ENCODE results near the gene CWC22. TPM values are rescaled to one million over a fixed set of nuclear protein-coding genes. Genes with fewer than 3 reads are reported as not detected.
"Not testable (repeated sequence)": the region's sequence is repeated elsewhere in the genome, so short reads cannot be mapped to it uniquely, and the experiment has no call there.

Gene CWC22
- total RNA-seq, 1 donor from 2014 or later: 13.9 TPM

DNA sequence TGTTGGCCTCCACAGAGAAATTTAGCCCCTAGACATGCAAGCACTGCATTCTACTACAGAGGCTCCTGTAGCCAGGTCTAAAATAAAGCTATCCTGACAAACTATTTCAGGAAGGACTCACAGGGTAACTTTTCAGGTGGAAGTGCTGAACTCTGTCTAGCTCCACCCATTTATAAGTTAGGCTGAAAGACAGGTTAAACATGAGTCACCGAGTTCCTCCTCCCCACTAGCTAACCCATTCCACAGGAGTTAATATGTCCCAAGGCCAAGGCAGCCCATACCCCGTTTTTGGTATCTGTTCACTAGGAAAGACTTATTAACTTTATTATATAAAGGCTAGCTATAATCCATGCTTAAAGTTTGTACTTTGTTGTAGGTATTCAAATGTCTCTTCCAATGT, 3.5 kb downstream of the CWC22 start:
- DNase-seq (ENCODE audit: low read depth): no peak

DNA sequence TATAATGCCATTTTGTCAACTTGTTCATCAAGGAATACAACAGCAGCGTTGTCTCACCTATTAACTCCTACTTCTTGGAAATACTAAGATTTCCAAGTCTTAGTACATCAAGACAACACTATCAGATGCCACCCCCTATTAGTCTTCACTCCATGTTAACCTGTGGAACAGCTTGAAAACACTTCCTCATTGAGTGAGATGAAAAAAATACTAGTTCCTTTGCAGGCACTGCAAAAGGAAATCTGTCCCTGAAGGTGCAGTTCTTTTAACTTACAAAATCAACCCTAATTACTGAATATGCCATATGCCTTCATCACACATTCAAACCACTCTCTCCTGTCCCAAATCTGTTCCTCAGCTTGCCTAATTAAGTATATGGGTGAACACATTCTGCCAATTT, 4.0 kb downstream of the CWC22 start:
- DNase-seq (ENCODE audit: low read depth): no peak

- no peak for DNase-seq (ENCODE audit: low read depth)
Measured at GRCh38 chr2:180002198-180002770, 4.8 kb downstream of the CWC22 start.

DNA sequence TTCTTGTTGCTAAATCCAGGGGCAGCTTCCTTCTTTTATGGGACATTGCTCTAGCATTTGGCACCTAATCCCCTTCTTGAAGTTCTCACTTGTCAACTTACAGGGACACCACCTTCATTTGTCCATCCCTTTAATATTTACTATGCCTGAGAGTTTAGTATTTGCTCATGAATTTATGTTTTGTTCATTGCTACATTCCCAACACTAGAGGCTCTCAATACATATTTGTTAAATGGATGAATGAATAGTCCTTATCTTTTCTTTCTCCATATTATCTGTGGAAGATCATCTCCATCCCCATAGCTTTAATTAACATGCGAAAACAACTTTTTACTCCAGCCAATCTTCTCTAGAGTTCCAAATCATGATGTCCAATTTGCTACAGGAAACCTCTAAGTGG, 5.4 kb downstream of the CWC22 start:
- no peak for DNase-seq (ENCODE audit: low read depth)

DNA sequence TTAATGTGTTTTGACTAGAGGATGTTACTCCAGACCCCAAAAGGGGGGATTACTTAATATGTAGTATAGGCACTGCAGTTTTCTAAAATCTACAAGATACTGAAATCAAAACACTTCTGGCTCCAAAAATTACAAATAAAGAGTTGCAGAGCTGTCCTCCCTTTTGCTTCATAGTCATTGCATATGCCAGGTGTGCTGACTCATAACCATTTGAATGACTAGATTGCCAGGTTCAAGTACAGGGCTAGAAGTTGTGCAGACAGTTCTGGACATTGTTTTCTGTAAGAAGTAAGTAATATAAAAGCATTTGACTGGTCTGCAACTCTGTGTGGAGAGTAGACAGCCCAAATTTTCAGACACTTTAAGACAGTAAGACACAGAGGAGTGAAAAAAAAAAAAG, 6.7 kb downstream of the CWC22 start:
- DNase-seq (ENCODE audit: low read depth): no peak

DNA sequence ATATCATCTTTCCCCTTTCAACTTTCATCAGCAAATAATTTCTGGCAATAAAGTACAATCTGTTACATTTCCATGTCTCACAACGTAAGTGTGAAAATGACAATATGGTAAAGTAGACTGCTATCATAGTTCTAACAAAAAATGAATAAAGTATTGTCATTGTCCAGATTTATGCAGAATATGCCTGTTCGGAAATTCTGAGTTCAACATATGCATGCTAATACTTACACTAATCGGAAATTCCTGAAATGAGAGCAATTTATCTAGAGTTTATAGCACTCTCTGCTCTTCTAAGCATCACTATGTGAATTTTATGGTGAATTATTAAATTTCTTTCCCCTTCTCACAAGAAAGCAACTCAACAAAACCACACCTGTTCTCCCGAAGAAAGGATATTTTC, 8.1 kb downstream of the CWC22 start:
- DNase-seq (ENCODE audit: low read depth): no peak

GRCh38 chr2:179995741-179996515, 11.2 kb downstream of the CWC22 start:
- DNase-seq (ENCODE audit: low read depth): no peak

DNA sequence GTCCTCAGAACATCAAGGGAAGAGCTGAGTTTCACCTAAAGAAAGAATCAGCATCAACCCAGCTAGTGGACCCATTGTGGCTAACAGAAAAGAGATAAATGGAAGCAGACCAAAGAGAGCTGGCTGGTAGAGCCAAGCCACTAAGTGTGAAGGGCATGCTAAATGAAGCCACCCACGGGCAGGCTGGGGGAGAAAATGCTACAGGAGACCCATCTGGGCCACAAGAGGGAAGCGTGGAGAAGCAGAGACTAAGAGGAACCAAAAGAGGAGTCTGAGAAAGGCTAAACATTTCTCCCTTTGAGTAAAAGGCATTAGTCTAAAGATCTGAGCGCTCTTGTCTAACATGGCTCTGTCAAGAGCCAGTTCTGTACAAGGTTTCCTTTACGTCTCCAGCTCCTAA, 15.8 kb downstream of the CWC22 start:
- no peak for DNase-seq (ENCODE audit: low read depth)

DNA sequence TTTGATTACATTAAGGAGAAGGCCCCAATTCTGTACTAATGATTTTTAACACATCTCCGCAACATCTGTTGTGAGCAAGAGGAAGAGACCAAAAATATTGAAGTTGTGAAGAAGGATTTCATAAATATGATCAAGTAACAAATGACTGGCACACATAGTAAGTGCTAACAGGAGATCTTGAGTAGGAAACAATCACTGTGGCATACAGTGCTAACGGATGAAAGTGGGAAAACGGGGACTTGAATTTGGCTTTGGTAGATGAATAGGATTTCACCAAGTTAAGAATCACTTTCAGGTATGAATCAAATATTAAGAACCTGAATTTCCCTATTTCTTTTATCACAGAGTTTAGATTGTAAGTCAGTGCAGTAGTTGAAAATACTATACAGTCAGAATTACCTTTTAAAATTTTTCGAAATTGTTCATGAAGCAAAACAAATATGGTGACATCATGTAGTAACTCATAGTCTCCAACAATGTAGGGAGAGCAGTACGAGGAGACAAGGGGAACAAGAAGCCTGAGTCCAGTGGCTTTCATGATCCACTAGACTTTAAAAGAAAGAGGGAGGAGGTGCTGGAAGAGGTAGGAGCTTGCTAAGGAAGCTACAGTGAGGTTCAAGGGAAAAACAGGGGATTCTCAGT, 16.3 kb downstream of the CWC22 start:
- DNase-seq (ENCODE audit: low read depth): no peak

DNA sequence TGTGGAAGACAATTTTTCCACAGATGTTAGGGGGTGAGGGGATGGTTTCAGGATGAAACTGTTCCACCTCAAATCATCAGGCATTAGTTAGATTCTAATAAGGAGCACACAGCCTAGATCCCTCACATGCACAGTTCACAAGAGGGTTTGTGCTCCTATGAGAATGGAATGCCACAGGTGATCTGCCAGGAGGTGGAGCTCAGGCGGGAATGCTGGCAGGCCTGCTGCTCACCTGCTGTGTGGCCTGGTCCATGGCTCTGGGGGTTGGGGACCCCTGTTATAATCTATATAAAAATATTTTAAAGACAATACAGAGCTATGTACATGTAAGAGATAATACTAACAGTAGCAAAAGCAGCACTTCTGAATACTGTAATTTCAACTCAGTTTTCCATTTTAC, 19.2 kb downstream of the CWC22 start:
- DNase-seq (ENCODE audit: low read depth): no peak

- DNase-seq (ENCODE audit: low read depth): peak; percentile 58
Measured at GRCh38 chr2:179985163-179985820, 21.8 kb downstream of the CWC22 start.

DNA sequence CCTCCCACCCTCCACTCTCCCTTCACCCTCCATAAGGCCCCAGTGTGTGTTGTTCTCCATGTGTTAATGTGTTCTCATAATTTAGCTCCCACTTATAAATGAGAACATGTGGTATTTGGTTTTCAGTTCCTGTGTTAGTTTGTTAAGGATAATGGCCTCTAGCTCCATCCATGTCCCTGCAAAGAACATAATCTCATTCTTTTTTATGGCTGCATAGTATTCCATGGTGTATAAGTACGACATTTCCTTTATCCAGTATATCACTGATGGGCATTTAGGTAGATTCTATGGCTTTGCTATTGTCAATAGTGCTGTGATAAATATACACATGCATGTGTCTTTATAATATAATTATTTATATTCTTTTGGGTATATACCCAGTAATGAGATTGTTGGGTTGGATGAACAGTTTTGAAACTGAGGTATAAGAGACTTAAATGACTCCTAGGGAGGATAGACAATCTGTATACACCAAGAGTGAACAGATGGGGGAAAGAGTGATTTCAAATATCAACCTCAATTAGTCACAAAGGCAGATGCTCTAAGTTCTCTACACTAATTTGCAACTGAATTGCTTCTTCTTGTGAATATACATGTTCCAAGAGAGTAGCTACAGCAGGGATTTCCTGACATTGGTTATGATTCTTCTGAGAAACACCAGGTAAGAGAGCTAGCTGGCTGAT, 23.7 kb downstream of the CWC22 start:
- no peak for DNase-seq (ENCODE audit: low read depth)

- peak; percentile 44 for DNase-seq (ENCODE audit: low read depth)
Measured at GRCh38 chr2:179981085-179981484, 26.0 kb downstream of the CWC22 start.

DNA sequence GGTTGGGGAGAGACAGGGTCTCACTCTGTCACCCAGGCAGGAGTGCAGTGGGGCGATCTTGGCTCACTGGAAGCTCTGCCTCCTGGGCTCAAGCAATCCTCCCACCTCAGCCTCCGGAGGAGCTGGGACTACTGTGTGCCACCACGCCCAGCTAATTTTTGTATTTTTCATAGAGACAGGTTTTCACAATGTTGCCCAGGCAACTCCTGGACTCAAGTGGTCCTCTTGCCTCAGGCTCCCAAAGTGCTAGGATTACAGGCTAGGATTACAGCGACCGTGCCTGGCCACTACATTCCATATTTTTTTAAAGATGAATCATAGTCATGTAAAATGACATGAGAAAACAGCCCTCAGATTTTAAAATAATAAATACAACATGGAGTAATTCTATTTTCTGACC, 32.3 kb downstream of the CWC22 start:
- DNase-seq (ENCODE audit: low read depth): peak; percentile 63

DNA sequence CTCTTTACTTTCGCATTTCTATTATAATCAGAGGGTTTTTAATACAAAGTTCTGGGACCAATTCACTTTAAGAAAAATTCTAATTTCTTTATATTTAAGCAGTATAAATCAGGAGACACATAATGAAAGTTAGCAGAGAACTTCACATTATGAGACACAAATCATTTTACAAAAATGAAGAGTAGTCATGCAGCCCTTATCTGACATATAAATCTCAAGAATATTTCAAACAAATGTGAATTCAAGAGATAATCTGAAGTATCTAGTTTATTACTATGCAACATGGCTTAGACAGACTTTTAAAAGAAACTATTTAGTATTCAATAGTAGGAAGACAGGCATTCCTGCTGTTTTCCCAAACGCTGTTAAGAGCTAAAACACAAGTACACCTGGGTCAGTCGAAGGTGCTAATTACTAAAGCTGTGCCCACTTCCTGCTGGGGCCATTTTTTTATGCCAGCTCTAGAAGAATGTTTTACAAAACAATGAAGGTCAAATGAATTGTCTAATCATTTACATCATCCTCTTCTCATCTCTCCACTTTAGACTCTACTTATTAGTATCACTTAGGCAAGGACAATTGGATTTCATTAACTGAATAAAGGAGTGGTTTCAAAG, 40.2 kb downstream of the CWC22 start:
- DNase-seq (ENCODE audit: low read depth): no peak

DNA sequence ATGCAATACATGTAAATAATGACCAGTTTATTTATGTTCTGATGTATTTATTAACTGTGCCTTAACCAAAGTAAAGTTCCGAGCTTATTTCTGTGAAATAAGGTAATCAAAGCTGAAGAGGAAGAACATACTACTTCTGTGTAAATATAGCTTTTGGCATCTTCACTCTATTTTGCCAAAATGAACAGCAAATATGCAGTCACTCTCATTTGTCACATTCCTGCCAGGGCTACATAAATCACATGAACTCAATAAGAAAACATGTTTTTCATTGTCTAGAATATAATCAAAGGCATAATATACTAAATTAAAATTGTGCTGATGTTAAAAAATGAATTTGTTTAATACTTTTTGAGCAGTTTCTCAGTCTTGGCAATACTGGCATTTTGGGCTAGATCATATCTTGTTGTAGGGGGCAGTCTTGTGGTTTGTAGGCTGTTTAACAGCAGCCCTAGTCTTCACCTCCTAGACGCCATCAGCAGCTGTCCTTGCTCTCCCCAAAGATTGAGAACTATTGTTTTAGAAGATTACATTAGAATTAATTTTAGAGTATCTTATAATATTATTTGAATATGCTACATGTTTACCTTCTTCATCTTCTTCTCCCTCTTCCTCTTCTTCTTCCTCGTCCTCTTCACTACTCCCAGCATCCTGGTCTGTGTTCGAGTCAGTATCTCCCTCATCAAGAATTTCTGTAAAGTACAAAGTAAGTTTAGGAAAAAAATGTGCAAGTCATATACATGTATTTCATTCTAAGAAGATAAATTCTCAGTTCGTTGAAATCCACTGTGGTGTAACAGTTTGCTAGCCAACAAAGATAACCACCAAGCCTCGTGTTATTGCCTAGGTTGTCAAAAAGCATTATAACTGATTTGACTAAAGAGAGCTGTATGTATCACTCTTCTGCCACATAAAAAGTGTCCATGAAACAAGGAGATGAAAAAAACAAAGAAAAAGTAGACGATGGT, 41.5 kb downstream of the CWC22 start:
- no peak for DNase-seq (ENCODE audit: low read depth)

DNA sequence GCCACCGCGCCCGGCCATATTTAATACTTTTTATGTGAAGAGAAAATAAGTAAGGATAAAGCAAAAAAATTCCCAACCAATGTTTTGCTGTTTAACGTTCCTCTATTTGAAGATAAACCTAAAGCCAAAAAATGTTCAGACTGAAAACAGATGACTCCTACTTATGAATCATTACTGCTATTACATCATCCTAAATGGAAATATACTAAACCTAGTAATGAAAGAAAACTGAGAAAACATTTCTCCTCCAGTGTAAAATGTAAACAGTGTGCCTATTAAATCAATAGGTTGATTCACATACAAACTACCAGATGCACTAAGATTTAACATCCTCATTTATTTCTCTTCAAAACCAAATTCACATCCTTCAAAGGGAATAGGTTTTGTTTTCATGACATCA, 43.5 kb downstream of the CWC22 start:
- DNase-seq (ENCODE audit: low read depth): no peak

- not testable (repeated sequence) for DNase-seq (ENCODE audit: low read depth)
Measured at GRCh38 chr2:179958251-179958650, 48.8 kb downstream of the CWC22 start.

DNA sequence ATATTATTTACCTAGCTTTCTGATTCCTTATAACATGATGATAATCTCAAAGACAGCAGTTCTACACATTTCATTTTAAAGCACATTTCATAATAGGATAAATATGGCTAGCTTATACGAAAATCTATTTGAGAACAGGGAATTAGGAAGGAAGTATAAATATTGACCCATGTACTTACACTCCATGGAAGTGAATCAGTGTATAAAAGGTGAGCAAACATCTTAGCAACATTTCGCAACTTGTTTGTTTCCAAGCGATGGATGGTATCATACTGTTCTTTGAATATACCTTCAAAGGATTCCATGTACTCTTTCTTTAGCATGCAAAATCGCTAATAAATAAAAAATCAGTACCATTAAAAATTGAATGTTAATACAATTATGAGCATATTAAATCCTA, 53.1 kb downstream of the CWC22 start:
- DNase-seq (ENCODE audit: low read depth): no peak

DNA sequence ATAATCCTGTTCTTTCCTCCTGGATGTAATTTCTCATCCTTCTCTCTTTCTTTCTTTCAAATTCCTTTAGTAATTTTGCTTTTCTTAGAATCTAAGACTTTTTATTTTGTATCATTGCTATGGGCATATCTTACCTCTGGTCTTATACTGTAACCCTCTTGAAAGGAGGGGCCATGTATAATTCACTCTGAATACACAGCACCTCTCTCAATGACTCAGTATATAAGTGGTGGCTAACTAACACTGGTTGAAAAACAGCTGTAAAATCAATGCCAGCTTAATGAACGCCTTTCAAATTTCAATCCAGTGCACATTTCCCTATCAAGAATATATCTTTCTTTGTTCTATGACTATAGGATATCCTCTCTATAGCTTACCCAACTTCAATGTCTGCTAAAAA, 53.7 kb downstream of the CWC22 start:
- DNase-seq (ENCODE audit: low read depth): no peak
